ENCODE data around the gene FCER1G.

- TF ChIP-seq, protein P1, sequence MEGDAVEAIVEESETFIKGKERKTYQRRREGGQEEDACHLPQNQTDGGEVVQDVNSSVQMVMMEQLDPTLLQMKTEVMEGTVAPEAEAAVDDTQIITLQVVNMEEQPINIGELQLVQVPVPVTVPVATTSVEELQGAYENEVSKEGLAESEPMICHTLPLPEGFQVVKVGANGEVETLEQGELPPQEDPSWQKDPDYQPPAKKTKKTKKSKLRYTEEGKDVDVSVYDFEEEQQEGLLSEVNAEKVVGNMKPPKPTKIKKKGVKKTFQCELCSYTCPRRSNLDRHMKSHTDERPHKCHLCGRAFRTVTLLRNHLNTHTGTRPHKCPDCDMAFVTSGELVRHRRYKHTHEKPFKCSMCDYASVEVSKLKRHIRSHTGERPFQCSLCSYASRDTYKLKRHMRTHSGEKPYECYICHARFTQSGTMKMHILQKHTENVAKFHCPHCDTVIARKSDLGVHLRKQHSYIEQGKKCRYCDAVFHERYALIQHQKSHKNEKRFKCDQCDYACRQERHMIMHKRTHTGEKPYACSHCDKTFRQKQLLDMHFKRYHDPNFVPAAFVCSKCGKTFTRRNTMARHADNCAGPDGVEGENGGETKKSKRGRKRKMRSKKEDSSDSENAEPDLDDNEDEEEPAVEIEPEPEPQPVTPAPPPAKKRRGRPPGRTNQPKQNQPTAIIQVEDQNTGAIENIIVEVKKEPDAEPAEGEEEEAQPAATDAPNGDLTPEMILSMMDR (conservative IDR thresholded peaks at IDR 0.05; ENCODE audit: low read length), result peak; percentile 73
- no peak for TF ChIP-seq EZH2phosphoT487 (IDR thresholded peaks at IDR 0.05; ENCODE audit: borderline replicate concordance)
These were observed 10.6 kb downstream of the FCER1G start, which contains the start of gene TOMM40L for GRCh38 chr1:161225534-161226319.

All from Loucy (cell line).